Measurements from ENCODE around the gene WWOX.

- TF ChIP-seq CTCF (IDR thresholded peaks at IDR 0.05) (no peak), POLR2A (IDR thresholded peaks at IDR 0.05) (no peak)
Observed at GRCh38 chr16:78161023-78161729, 61.7 kb downstream of the WWOX start.

All from gastroesophageal sphincter (tissue), 3 donors.